Measurements from ENCODE around the gene THY1. TPM values are rescaled to one million over a fixed set of nuclear protein-coding genes. Genes with fewer than 3 reads are reported as not detected.

THY1 gene
- total RNA-seq, 2 donors from 2014 or later, result 3.3 to 39.7 TPM

DNA sequence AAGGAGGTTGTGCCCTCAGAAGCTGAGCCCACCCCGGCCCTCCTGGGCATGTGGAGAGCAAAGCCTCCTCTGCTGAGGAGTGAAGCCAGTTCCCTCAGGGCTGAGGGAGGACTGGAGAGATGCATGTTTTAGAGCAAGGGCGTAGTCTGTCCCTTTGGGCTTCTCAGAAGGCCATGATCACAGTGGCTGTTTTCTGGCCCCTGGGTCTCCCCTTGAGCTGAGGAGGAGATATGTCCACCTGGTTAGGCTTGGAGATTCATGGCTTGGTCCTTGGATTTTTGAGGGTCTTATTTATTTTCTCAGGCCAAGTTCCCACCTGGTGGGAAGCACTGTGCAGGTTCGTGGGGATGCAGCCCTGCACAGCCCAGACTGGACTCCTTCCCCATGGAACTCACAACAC lies 46.5 kb upstream of the THY1 start:
- no peak overlapping the region for H3K4me3 ChIP-seq
- no peaks in the 10 kb centered on the region for H3K9me3 ChIP-seq
- no peaks in the 10 kb centered on the region for H3K4me1 ChIP-seq (replicated peaks)
- no peaks in the 10 kb centered on the region for H3K27me3 ChIP-seq (replicated peaks; ENCODE audit: insufficient read depth)
- H3K36me3 ChIP-seq, result no peaks in the 10 kb centered on the region
- H3K27ac ChIP-seq, result no peak overlapping the region
- WGBS, result 93% methylated on average over 3 of the region's 3 CpGs
- intact Hi-C loops (cut with DNase I), result no loop called here
- DNase-seq (ENCODE audit: low spot score), result no peak
- no peak for TF ChIP-seq POLR2AphosphoS5 (IDR thresholded peaks at IDR 0.05)
- TF ChIP-seq, protein P1, sequence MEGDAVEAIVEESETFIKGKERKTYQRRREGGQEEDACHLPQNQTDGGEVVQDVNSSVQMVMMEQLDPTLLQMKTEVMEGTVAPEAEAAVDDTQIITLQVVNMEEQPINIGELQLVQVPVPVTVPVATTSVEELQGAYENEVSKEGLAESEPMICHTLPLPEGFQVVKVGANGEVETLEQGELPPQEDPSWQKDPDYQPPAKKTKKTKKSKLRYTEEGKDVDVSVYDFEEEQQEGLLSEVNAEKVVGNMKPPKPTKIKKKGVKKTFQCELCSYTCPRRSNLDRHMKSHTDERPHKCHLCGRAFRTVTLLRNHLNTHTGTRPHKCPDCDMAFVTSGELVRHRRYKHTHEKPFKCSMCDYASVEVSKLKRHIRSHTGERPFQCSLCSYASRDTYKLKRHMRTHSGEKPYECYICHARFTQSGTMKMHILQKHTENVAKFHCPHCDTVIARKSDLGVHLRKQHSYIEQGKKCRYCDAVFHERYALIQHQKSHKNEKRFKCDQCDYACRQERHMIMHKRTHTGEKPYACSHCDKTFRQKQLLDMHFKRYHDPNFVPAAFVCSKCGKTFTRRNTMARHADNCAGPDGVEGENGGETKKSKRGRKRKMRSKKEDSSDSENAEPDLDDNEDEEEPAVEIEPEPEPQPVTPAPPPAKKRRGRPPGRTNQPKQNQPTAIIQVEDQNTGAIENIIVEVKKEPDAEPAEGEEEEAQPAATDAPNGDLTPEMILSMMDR (IDR thresholded peaks at IDR 0.05), result no peak
- no peak for TF ChIP-seq POLR2A (IDR thresholded peaks at IDR 0.05)

DNA sequence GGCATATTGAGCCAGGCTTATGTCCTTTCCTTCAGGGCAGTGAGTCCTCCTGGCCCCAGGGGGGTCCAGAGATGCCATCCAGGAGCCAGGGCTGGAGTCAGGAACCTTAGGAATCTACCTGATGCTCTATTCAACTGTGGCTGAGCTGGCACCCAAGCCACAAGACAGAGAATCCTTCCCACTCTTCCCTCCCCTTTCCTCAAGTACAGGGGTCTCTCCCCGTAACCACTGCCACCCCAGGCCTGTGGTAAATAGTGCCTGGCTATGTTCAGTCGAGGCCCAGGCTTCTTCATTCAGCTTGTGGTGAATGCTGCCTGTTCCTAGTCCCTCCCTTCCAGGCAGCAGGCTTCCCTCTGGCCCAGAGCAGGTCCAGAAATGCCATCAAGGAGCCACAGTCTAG lies 45.5 kb upstream of the THY1 start:
- H3K36me3 ChIP-seq, result no peaks in the 10 kb centered on the region
- no peaks in the 10 kb centered on the region for H3K4me1 ChIP-seq (replicated peaks)
- TF ChIP-seq, protein P1 (IDR thresholded peaks at IDR 0.05), result no peak
- TF ChIP-seq POLR2AphosphoS5 (IDR thresholded peaks at IDR 0.05), result no peak
- TF ChIP-seq POLR2A (IDR thresholded peaks at IDR 0.05), result no peak
- H3K4me3 ChIP-seq, result no peak overlapping the region
- no peaks in the 10 kb centered on the region for H3K27me3 ChIP-seq (replicated peaks; ENCODE audit: insufficient read depth)
- intact Hi-C loops (cut with DNase I), result no loop called here
- whole genome bisulfite sequencing, result 83% methylated on average over 2 of the region's 2 CpGs
- no peak overlapping the region for H3K27ac ChIP-seq
- no peak for DNase-seq (ENCODE audit: low spot score)
- no peaks in the 10 kb centered on the region for H3K9me3 ChIP-seq

DNA sequence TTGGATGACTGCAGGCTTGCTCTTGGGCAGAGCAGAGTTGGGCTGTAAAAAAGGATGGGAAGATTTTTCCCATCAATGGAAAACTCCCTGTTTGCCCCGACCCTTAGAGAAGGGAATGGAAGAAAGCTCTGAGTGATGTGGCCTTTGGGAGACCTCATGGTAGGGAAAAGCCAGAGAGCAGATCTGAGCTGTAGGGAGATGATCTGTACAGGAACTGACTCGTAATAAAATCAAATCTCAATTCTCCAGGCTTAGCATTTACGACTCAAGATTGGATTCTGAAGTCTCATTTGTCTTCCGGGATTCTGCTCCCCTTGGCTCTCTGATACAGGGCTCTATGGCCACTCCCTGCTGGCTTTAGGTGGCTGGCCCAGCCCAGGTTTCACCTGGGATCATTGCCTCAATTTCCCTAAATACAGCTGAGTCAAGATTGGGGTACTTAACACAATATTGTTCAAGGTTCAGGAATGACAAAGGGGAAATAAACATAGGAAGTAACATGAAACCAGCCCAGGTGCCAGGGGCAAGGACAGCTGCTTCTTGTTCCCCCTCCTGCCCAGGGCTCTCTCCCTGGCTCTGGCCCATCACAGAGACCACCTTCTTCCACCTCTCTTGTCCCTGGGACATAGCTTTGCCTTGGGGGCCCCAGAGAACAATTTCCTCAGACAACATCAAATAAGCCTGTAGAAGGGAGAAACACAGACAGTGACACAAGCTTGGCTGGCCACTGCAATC lies 38.4 kb upstream of the THY1 start:
- H3K36me3 ChIP-seq, result no peaks in the 10 kb centered on the region
- intact Hi-C loops (cut with DNase I), result no loop called here
- DNase-seq (ENCODE audit: low spot score), result no peak
- no peaks in the 10 kb centered on the region for H3K27me3 ChIP-seq (replicated peaks; ENCODE audit: insufficient read depth)
- H3K27ac ChIP-seq, result no peak overlapping the region
- no peak overlapping the region for H3K4me3 ChIP-seq
- no peaks in the 10 kb centered on the region for H3K9me3 ChIP-seq
- 27% methylated on average over 4 of the region's 4 CpGs for WGBS
- H3K4me1 ChIP-seq (replicated peaks), result no peaks in the 10 kb centered on the region
- TF ChIP-seq, protein P1 (IDR thresholded peaks at IDR 0.05), result no peak
- TF ChIP-seq POLR2AphosphoS5 (IDR thresholded peaks at IDR 0.05) (no peak), POLR2A (IDR thresholded peaks at IDR 0.05) (no peak)

DNA sequence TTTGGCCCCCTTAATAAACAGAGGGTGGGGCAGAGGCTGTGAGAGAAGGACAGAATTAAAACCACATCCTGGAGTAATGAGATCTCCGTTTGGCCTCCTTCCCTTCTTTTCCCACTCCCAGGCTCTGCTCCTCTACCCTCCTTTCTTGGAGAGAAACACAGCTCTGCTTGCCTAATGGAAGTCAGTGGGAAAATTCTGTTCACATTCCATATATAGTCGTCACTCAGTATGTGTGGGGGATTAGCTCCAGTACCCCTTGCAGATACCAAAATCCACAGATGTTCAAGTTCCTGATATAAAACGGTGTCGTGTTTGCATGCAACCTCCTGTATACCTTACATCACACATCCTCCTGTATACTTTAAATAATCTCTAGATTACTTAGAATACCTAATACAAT lies 37.6 kb upstream of the THY1 start:
- no peaks in the 10 kb centered on the region for H3K9me3 ChIP-seq
- DNase-seq (ENCODE audit: low spot score), result no peak
- no peaks in the 10 kb centered on the region for H3K4me1 ChIP-seq (replicated peaks)
- no peak overlapping the region for H3K4me3 ChIP-seq
- 52% methylated on average over 4 of the region's 4 CpGs for WGBS
- intact Hi-C loops (cut with DNase I), result no loop called here
- no peaks in the 10 kb centered on the region for H3K27me3 ChIP-seq (replicated peaks; ENCODE audit: insufficient read depth)
- no peak overlapping the region for H3K27ac ChIP-seq
- TF ChIP-seq POLR2A (IDR thresholded peaks at IDR 0.05) (no peak), POLR2AphosphoS5 (IDR thresholded peaks at IDR 0.05) (no peak)
- TF ChIP-seq, protein P1 (IDR thresholded peaks at IDR 0.05), result no peak
- no peaks in the 10 kb centered on the region for H3K36me3 ChIP-seq

DNA sequence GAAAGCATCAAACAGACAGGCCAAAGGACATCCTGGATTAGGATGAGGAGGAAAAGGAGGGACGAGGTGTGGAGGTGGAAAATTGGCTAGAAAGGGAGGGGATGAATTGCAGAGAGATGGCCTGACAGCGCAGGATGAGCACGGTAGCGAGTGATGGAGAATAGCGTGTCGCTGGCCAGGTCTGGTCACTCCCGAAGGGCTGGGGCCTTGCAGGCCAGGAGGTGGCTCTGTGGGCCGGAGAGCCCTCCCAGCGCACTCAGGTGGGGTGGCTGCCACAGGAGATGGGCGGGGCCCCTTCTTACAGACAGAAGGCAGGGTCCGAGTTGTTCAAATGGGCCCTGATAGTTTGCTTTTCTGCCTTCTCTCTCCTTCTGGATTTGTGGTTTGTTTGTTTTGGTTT lies 37.1 kb upstream of the THY1 start:
- 76% methylated on average over 11 of the region's 11 CpGs for WGBS
- intact Hi-C loops (cut with DNase I), result no loop called here
- no peaks in the 10 kb centered on the region for H3K4me1 ChIP-seq (replicated peaks)
- no peaks in the 10 kb centered on the region for H3K9me3 ChIP-seq
- no peak overlapping the region for H3K4me3 ChIP-seq
- DNase-seq (ENCODE audit: low spot score), result no peak
- no peaks in the 10 kb centered on the region for H3K36me3 ChIP-seq
- TF ChIP-seq POLR2A (IDR thresholded peaks at IDR 0.05) (no peak), POLR2AphosphoS5 (IDR thresholded peaks at IDR 0.05) (no peak)
- TF ChIP-seq, protein P1 (IDR thresholded peaks at IDR 0.05), result no peak
- no peak overlapping the region for H3K27ac ChIP-seq
- H3K27me3 ChIP-seq (replicated peaks; ENCODE audit: insufficient read depth), result no peaks in the 10 kb centered on the region

Data from prostate gland (tissue), 2 donors.